ENCODE results near the gene LHX2. TPM values are rescaled to one million over a fixed set of nuclear protein-coding genes. Genes with fewer than 3 reads are reported as not detected.

LHX2 gene
- not detected for total RNA-seq

- TF ChIP-seq CTCF (IDR thresholded peaks at IDR 0.05; ENCODE audit: low read depth): no peak
These were observed at the start of gene LHX2 for GRCh38 chr9:124011460-124012301. Gene LHX2, plus strand, starts transcription at chr9:124011768. Its CDS starts 581 bp downstream, at chr9:124012349.

- no peak for TF ChIP-seq CTCF (IDR thresholded peaks at IDR 0.05; ENCODE audit: low read depth)
These were observed 46.8 kb upstream of the LHX2 start for GRCh38 chr9:123964761-123965160.

GRCh38 chr9:123965801-123966686 is 45.5 kb upstream of the LHX2 start:
- TF ChIP-seq CTCF (IDR thresholded peaks at IDR 0.05; ENCODE audit: low read depth): no peak

- TF ChIP-seq CTCF (IDR thresholded peaks at IDR 0.05; ENCODE audit: low read depth): no peak
These were observed 44.2 kb upstream of the LHX2 start for GRCh38 chr9:123967323-123967722.

- no peak for TF ChIP-seq CTCF (IDR thresholded peaks at IDR 0.05; ENCODE audit: low read depth)
These were observed 39.0 kb upstream of the LHX2 start for GRCh38 chr9:123972618-123973017.

- no peak for TF ChIP-seq CTCF (IDR thresholded peaks at IDR 0.05; ENCODE audit: low read depth)
These were observed 37.9 kb upstream of the LHX2 start for GRCh38 chr9:123973590-123974223.

Measured in subcutaneous adipose tissue (tissue), 4 donors.